ENCODE measurements around the gene ZACN.

Gene ZACN

DNA sequence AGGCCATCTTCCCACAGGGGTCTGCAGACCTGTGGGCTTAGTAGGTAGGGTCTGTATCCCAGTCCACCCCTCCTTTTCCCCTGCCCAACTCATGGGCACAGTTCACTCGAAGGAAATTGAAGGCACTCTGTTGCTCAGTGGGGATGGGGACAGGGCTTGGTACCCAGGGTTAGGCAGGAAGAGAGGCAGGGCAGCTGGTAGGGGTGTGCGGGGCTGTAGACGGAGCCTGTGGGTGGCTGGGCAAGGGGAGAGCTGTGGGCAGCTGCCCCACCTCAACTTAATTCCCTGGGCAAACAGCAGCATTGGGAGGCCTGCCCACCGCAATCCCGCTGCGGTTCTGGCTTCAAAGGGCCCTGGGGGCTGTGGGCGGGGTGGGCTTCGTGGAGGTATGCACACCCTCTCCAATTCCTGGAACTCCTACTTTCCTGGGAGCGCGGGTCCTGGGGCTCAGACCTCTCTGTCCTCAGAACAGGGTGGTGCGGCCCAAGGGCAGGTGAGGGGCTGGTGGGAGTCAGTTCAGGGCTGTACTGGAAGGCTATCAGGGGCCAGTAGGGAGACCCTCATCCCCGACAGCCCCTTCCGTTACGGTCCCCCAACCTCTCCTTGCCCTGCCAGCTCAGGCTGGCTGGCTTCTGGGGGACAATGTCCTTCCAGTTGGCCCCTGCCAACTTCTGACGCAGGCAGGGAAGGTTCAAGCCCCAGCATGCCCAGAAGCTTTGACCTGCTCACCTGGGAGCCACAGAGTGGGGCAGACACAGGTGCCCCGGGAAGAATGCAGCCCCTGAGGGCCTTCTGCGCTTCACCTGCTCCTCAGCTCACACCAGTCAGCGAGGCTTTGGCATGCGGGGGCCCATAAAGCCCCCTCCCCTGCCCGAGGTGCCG lies 53.0 kb downstream of the ZACN start:
- DNase-seq (ENCODE audit: low read depth, low spot score), result no peak
- ChIA-PET CTCF (interaction anchor here (1.1 to 2.1 kb wide), 4 partner anchors 11 to 148 kb away, joined by 3 to 6 read pairs (median 4); no protein-coding TSS in a partner anchor), POLR2A (no interaction called here)
- H3K4me3 ChIP-seq (ENCODE audit: low read depth, low read length), result no peak overlapping the region
- TF ChIP-seq, protein P1, sequence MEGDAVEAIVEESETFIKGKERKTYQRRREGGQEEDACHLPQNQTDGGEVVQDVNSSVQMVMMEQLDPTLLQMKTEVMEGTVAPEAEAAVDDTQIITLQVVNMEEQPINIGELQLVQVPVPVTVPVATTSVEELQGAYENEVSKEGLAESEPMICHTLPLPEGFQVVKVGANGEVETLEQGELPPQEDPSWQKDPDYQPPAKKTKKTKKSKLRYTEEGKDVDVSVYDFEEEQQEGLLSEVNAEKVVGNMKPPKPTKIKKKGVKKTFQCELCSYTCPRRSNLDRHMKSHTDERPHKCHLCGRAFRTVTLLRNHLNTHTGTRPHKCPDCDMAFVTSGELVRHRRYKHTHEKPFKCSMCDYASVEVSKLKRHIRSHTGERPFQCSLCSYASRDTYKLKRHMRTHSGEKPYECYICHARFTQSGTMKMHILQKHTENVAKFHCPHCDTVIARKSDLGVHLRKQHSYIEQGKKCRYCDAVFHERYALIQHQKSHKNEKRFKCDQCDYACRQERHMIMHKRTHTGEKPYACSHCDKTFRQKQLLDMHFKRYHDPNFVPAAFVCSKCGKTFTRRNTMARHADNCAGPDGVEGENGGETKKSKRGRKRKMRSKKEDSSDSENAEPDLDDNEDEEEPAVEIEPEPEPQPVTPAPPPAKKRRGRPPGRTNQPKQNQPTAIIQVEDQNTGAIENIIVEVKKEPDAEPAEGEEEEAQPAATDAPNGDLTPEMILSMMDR (IDR thresholded peaks at IDR 0.05; ENCODE audit: insufficient read depth, low read length, missing control alignments), result no peak
